ENCODE results near the gene RBM27.
"Not testable (repeated sequence)": the region's sequence is repeated elsewhere in the genome, so short reads cannot be mapped to it uniquely, and the experiment has no call there.

The RBM27 gene

GRCh38 chr5:146203011-146203871, at the start of gene RBM27:
TSS of gene RBM27 (plus strand) at chr5:146203605. CDS start at chr5:146203766, 161 bp downstream.
- DNase-seq: peak; percentile 98

- DNase-seq: no peak
Measured at GRCh38 chr5:146158255-146158654, 45.1 kb upstream of the RBM27 start.

GRCh38 chr5:146164382-146164781, 39.0 kb upstream of the RBM27 start:
- no peak for DNase-seq

- DNase-seq: peak; percentile 45
Measured at GRCh38 chr5:146165460-146165859, 37.9 kb upstream of the RBM27 start.

- DNase-seq: peak; percentile 13
Measured at GRCh38 chr5:146165903-146166302, 37.5 kb upstream of the RBM27 start.

GRCh38 chr5:146169076-146169475, 34.3 kb upstream of the RBM27 start:
- no peak for DNase-seq

GRCh38 chr5:146173049-146173448, 30.4 kb upstream of the RBM27 start:
- DNase-seq: not testable (repeated sequence)

- DNase-seq: no peak
Measured at GRCh38 chr5:146173597-146173996, 29.8 kb upstream of the RBM27 start.

- DNase-seq: no peak
Measured at GRCh38 chr5:146176805-146177204, 26.6 kb upstream of the RBM27 start.

GRCh38 chr5:146179696-146180095, 23.7 kb upstream of the RBM27 start:
- DNase-seq: no peak

GRCh38 chr5:146183403-146183802, 20.0 kb upstream of the RBM27 start:
- DNase-seq: not testable (repeated sequence)

- peak; percentile 45 for DNase-seq
Measured at GRCh38 chr5:146185161-146185560, 18.2 kb upstream of the RBM27 start.

GRCh38 chr5:146188358-146188757, 15.0 kb upstream of the RBM27 start:
- peak; percentile 81 for DNase-seq

- no peak for DNase-seq
Measured at GRCh38 chr5:146192571-146193043, 10.8 kb upstream of the RBM27 start.

- DNase-seq: no peak
Measured at GRCh38 chr5:146193285-146193684, 10.1 kb upstream of the RBM27 start.

- not testable (repeated sequence) for DNase-seq
Measured at GRCh38 chr5:146194997-146195396, 8.4 kb upstream of the RBM27 start.

GRCh38 chr5:146196459-146197048, 6.9 kb upstream of the RBM27 start:
- no peak for DNase-seq

- DNase-seq: no peak
Measured at GRCh38 chr5:146199176-146199815, 4.1 kb upstream of the RBM27 start.

GRCh38 chr5:146201795-146202194, 1.6 kb upstream of the RBM27 start:
- not testable (repeated sequence) for DNase-seq

GRCh38 chr5:146203872-146204192, 427 bp downstream of the RBM27 start:
- DNase-seq: no peak

- no peak for DNase-seq
Measured at GRCh38 chr5:146205499-146206202, 2.2 kb downstream of the RBM27 start.

GRCh38 chr5:146206257-146206656, 2.9 kb downstream of the RBM27 start:
- no peak for DNase-seq

- DNase-seq: no peak
Measured at GRCh38 chr5:146208916-146209522, 5.6 kb downstream of the RBM27 start.
